ENCODE measurements around the gene SUN3.

The SUN3 gene

DNA sequence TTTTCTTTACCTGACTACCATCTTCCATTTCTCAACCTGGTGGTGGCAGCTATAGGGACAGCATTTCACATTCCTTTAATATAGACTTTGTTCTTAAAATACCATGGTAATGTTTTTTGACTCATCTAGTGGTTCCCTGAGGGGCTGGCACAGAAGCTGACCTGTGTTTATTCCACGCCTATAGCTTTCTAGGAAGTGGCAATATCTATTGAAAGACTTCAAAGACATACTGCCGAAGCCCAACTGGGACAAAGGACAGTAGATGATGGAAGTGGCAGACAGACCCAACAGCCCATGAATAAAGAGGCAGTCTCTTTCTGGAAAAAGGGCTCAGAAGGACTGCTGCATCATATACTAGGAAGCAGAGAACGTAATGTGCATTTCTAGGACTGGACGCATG is 11.2 kb downstream of the SUN3 start:
- H3K79me2 ChIP-seq (ENCODE audit: low read length), result no peaks in the 10 kb centered on the region
- TF ChIP-seq EZH2phosphoT487 (IDR thresholded peaks at IDR 0.05; ENCODE audit: low read length), result no peak
- TF ChIP-seq, protein P1, sequence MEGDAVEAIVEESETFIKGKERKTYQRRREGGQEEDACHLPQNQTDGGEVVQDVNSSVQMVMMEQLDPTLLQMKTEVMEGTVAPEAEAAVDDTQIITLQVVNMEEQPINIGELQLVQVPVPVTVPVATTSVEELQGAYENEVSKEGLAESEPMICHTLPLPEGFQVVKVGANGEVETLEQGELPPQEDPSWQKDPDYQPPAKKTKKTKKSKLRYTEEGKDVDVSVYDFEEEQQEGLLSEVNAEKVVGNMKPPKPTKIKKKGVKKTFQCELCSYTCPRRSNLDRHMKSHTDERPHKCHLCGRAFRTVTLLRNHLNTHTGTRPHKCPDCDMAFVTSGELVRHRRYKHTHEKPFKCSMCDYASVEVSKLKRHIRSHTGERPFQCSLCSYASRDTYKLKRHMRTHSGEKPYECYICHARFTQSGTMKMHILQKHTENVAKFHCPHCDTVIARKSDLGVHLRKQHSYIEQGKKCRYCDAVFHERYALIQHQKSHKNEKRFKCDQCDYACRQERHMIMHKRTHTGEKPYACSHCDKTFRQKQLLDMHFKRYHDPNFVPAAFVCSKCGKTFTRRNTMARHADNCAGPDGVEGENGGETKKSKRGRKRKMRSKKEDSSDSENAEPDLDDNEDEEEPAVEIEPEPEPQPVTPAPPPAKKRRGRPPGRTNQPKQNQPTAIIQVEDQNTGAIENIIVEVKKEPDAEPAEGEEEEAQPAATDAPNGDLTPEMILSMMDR (IDR thresholded peaks at IDR 0.05; ENCODE audit: low read length), result no peak
- no peak for TF ChIP-seq EZH2 (optimal IDR thresholded peaks at IDR 0.05; ENCODE audit: low read depth, low read length)
- no peak for DNase-seq
- H3F3A ChIP-seq (ENCODE audit: insufficient read depth, low read length), result no peaks in the 10 kb centered on the region
- no peaks in the 10 kb centered on the region for H3K9me2 ChIP-seq (replicated peaks; ENCODE audit: insufficient read depth, low read length)
- no peaks in the 10 kb centered on the region for H4K20me1 ChIP-seq (ENCODE audit: insufficient read depth, low read length)
- H3K4me2 ChIP-seq (ENCODE audit: low read depth, low read length), result no peak overlapping the region
- no peak overlapping the region for H2AFZ ChIP-seq (ENCODE audit: low read length)
- H3K4me1 ChIP-seq (ENCODE audit: low read length), result no peaks in the 10 kb centered on the region
- H3K4me3 ChIP-seq (ENCODE audit: low read length), result no peak overlapping the region
- H3K9ac ChIP-seq (ENCODE audit: low read length), result no peak overlapping the region
- H3K27me3 ChIP-seq (replicated peaks; ENCODE audit: insufficient read depth, low read length), result no peaks in the 10 kb centered on the region
- no peaks in the 10 kb centered on the region for H3K9me3 ChIP-seq (replicated peaks; ENCODE audit: insufficient read depth, low read length)
- no peak overlapping the region for H3K27ac ChIP-seq (ENCODE audit: low read length)
- H3K36me3 ChIP-seq (replicated peaks; ENCODE audit: insufficient read depth, low read length), result no peaks in the 10 kb centered on the region

DNA sequence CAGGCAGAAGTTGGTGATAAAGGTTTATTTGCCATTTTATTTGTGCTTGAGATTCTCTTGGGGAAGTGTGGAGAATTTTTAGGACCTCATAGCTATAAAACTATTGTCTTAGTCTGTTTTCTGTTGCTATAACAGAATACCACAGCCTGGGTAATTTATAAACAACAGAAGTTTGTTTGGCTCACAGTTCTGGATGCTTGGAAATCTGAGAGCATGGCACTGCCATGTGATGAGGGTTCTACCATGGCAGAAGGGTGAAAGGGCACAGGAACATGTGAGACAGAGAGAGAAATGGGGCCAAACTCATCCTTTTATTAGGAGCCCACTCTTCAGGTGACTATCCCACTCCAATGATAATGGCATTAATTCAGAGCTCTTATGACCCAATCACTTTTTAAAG is 12.3 kb downstream of the SUN3 start:
- no peak overlapping the region for H3K4me3 ChIP-seq (ENCODE audit: low read length)
- no peak for TF ChIP-seq EZH2 (optimal IDR thresholded peaks at IDR 0.05; ENCODE audit: low read depth, low read length)
- no peak for TF ChIP-seq EZH2phosphoT487 (IDR thresholded peaks at IDR 0.05; ENCODE audit: low read length)
- TF ChIP-seq, protein P1 (IDR thresholded peaks at IDR 0.05; ENCODE audit: low read length), result no peak
- H4K20me1 ChIP-seq (ENCODE audit: insufficient read depth, low read length), result no peaks in the 10 kb centered on the region
- no peak overlapping the region for H3K4me2 ChIP-seq (ENCODE audit: low read depth, low read length)
- no peak overlapping the region for H3K9ac ChIP-seq (ENCODE audit: low read length)
- H3K27ac ChIP-seq (ENCODE audit: low read length), result no peak overlapping the region
- no peaks in the 10 kb centered on the region for H3K9me3 ChIP-seq (replicated peaks; ENCODE audit: insufficient read depth, low read length)
- no peaks in the 10 kb centered on the region for H3K27me3 ChIP-seq (replicated peaks; ENCODE audit: insufficient read depth, low read length)
- DNase-seq, result no peak
- no peaks in the 10 kb centered on the region for H3K4me1 ChIP-seq (ENCODE audit: low read length)
- H3K9me2 ChIP-seq (replicated peaks; ENCODE audit: insufficient read depth, low read length), result no peaks in the 10 kb centered on the region
- H2AFZ ChIP-seq (ENCODE audit: low read length), result no peak overlapping the region
- H3F3A ChIP-seq (ENCODE audit: insufficient read depth, low read length), result no peaks in the 10 kb centered on the region
- H3K36me3 ChIP-seq (replicated peaks; ENCODE audit: insufficient read depth, low read length), result no peaks in the 10 kb centered on the region
- H3K79me2 ChIP-seq (ENCODE audit: low read length), result no peaks in the 10 kb centered on the region

DNA sequence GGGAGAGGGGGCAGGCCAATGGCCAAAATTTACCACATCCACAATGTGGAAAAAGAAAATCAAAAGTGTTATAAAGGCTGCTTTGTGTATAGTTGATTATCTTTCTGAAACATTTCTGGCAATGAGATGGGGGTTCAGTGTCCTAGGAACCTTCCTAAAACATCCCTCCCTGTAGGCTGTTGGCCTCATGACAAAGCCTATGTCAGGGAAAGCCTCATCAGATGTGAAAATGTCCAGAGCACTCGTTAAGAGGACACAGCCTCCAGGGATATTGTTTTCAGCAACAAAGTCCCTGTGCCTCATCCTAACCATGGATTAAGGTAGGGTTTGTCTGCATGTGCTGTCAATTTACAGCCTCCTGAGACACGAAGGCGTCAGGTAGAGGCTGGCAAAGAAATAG is 17.0 kb downstream of the SUN3 start:
- Histone ChIP-seq H3K36me3 (replicated peaks; ENCODE audit: insufficient read depth, low read length) (no peaks in the 10 kb centered on the region), H3K9ac (ENCODE audit: low read length) (no peak overlapping the region), H3K9me2 (replicated peaks; ENCODE audit: insufficient read depth, low read length) (no peaks in the 10 kb centered on the region), H3K79me2 (ENCODE audit: low read length) (no peaks in the 10 kb centered on the region), H3F3A (ENCODE audit: insufficient read depth, low read length) (no peaks in the 10 kb centered on the region), H3K4me2 (ENCODE audit: low read depth, low read length) (no peak overlapping the region), H3K27ac (ENCODE audit: low read length) (no peak overlapping the region), H4K20me1 (ENCODE audit: insufficient read depth, low read length) (no peaks in the 10 kb centered on the region), H3K27me3 (replicated peaks; ENCODE audit: insufficient read depth, low read length) (no peaks in the 10 kb centered on the region), H3K4me1 (ENCODE audit: low read length) (no peaks in the 10 kb centered on the region), H3K4me3 (ENCODE audit: low read length) (no peak overlapping the region), H2AFZ (ENCODE audit: low read length) (no peak overlapping the region), H3K9me3 (replicated peaks; ENCODE audit: insufficient read depth, low read length) (no peaks in the 10 kb centered on the region)
- TF ChIP-seq, protein P1 (IDR thresholded peaks at IDR 0.05; ENCODE audit: low read length), result no peak
- TF ChIP-seq EZH2phosphoT487 (IDR thresholded peaks at IDR 0.05; ENCODE audit: low read length) (no peak), EZH2 (optimal IDR thresholded peaks at IDR 0.05; ENCODE audit: low read depth, low read length) (no peak)
- no peak for DNase-seq

Data from MM.1S (cell line).